Endodermal cell (in vitro differentiated cells): ENCODE measurements around the gene ZNF555. TPM values are rescaled to one million over a fixed set of nuclear protein-coding genes. Genes with fewer than 3 reads are reported as not detected.

Source experiments
- DNase-seq: peaks from one replicate; pipeline ENCODE4 v3.0.0-alpha.2; 2017
- H3K27ac ChIP-seq: 2 replicates; pipeline ENCODE4 v1.5.1; 2013; ENCODE audit warnings: mild to moderate bottlenecking, low read depth, low read length, moderate library complexity
- H3K27me3 ChIP-seq: 2 replicates; pipeline ENCODE4 v1.6.1; 2013; ENCODE audit warnings: mild to moderate bottlenecking, low read length, moderate library complexity; ENCODE audit not compliant: insufficient read depth, control insufficient read depth, poor library complexity, severe bottlenecking
- H3K36me3 ChIP-seq: 2 replicates; pipeline ENCODE4 v1.7.0; 2013; ENCODE audit warnings: mild to moderate bottlenecking, low read length, moderate library complexity; ENCODE audit not compliant: control insufficient read depth, insufficient read depth
- H3K4me1 ChIP-seq: one replicate; pipeline ENCODE4 v1.7.0; 2013; ENCODE audit warnings: low read length; ENCODE audit not compliant: control insufficient read depth, insufficient read depth
- H3K4me3 ChIP-seq: 2 replicates; pipeline ENCODE4 v1.5.1; 2013; ENCODE audit warnings: mild to moderate bottlenecking, low read length, moderate library complexity
- H3K9ac ChIP-seq: 2 replicates; pipeline ENCODE4 v1.6.1; 2013; ENCODE audit warnings: mild to moderate bottlenecking, low read length, moderate library complexity; ENCODE audit not compliant: poor library complexity, severe bottlenecking; ENCODE audit errors: extremely low read depth
- H3K9me3 ChIP-seq: 2 replicates; pipeline ENCODE4 v1.6.1; 2013; ENCODE audit warnings: mild to moderate bottlenecking, low read length, moderate library complexity; ENCODE audit not compliant: control insufficient read depth
- H3K27ac Mint-ChIP-seq: 2 replicates; pipeline ENCODE4 v1.8.0; 2020; ENCODE audit warnings: mixed read lengths
- H3K27me3 Mint-ChIP-seq: 2 replicates; pipeline ENCODE4 v1.8.0; 2021; ENCODE audit warnings: mild to moderate bottlenecking, mixed read lengths; ENCODE audit not compliant: insufficient read depth
- H3K36me3 Mint-ChIP-seq: 2 replicates; pipeline ENCODE4 v1.8.0; 2020; ENCODE audit warnings: low read depth, mixed read lengths
- H3K4me1 Mint-ChIP-seq: 2 replicates; pipeline ENCODE4 v1.8.0; 2020; ENCODE audit warnings: mixed read lengths
- H3K4me3 Mint-ChIP-seq: 2 replicates; pipeline ENCODE4 v1.8.0; 2020; ENCODE audit warnings: mild to moderate bottlenecking, moderate library complexity, mixed read lengths
- H3K9me3 Mint-ChIP-seq: 2 replicates; pipeline ENCODE4 v1.8.0; 2020; ENCODE audit warnings: mild to moderate bottlenecking, mixed read lengths
- CTCF ChIP-seq: fragments of 200-600 bp; sonication (generic); conservative IDR thresholded peaks from 2 replicates; pipeline ENCODE4 v1.5.0; 2021; ENCODE audit warnings: antibody characterized with exemption, mild to moderate bottlenecking
- WGBS, 2 experiments: methylation state at CpG; one replicate each; pipeline versions ENCODE4 v1.1.5 to v1.1.7; 2013; ENCODE audit warnings: missing lambda C conversion rate in 2 of 2, mixed read lengths in 1 of 2; ENCODE audit not compliant: insufficient coverage in 1 of 2, insufficient read length in 1 of 2; 5-methylcytosine and 5-hydroxymethylcytosine counted together
- total RNA-seq, 2 donors: library from RNA; stranded (reverse); fragmentation: NEBNext Ultra II Directional in 1 of 2; extraction: Animal tissue kit (Norgen Biotek cat#: 25700) in 1 of 2; gene quantifications; 2 replicates in 1 of 2; 3 replicates in 1 of 2; pipeline ENCODE4 v1.2.1, GENCODE V29; 2021

Gene ZNF555
- total RNA-seq, 2 donors from 2014 or later, result 9.6 to 10.5 TPM

GRCh38 chr19:2853015-2853606, 11.8 kb downstream of the ZNF555 start:
- Mint-ChIP-seq H3K4me1 (no peaks in the 10 kb centered on the region), H3K27me3 (no peaks in the 10 kb centered on the region), H3K36me3 (peaks cover 78% of the 10 kb centered on the region), H3K9me3 (peaks cover 98% of the 10 kb centered on the region), H3K4me3 (no peak overlapping the region), H3K27ac (no peak overlapping the region)
- DNase-seq, result no peak
- TF ChIP-seq CTCF, result no peak
- H3K36me3 ChIP-seq, result peaks cover 63% of the 10 kb centered on the region
- H3K27ac ChIP-seq, result no peak overlapping the region
- H3K4me1 ChIP-seq, result no peaks in the 10 kb centered on the region
- peak overlapping the region; percentile 78 for H3K4me3 ChIP-seq
- no peaks in the 10 kb centered on the region for H3K27me3 ChIP-seq
- H3K9ac ChIP-seq, result no peak overlapping the region
- peaks cover 96% of the 10 kb centered on the region for H3K9me3 ChIP-seq
- WGBS, 2 experiments, result 96 to 98% methylated on average over 11 of the region's 11 CpGs

GRCh38 chr19:2854849-2855248, 13.6 kb downstream of the ZNF555 start:
- H3K4me3 ChIP-seq, result peak overlapping the region; percentile 78
- DNase-seq, result no peak
- Mint-ChIP-seq H3K36me3 (peaks cover 71% of the 10 kb centered on the region), H3K4me3 (no peak overlapping the region), H3K4me1 (no peaks in the 10 kb centered on the region), H3K9me3 (peaks cover 100% of the 10 kb centered on the region), H3K27ac (no peak overlapping the region), H3K27me3 (peaks cover 3% of the 10 kb centered on the region)
- H3K9me3 ChIP-seq, result peaks cover 94% of the 10 kb centered on the region
- H3K27me3 ChIP-seq, result no peaks in the 10 kb centered on the region
- no peak for TF ChIP-seq CTCF
- no peak overlapping the region for H3K9ac ChIP-seq
- WGBS, 2 experiments, result 79 to 100% methylated on average over 1 to 3 of the region's 3 CpGs
- H3K4me1 ChIP-seq, result no peaks in the 10 kb centered on the region
- no peak overlapping the region for H3K27ac ChIP-seq
- H3K36me3 ChIP-seq, result peaks cover 59% of the 10 kb centered on the region

- H3K4me3 ChIP-seq, result no peak overlapping the region
- no peaks in the 10 kb centered on the region for H3K4me1 Mint-ChIP-seq
- peaks cover 93% of the 10 kb centered on the region for H3K9me3 Mint-ChIP-seq
- no peaks in the 10 kb centered on the region for H3K27me3 ChIP-seq
- WGBS, 2 experiments, result 93 to 94% methylated on average over 3 to 5 of the region's 5 CpGs
- H3K36me3 ChIP-seq, result peaks cover 43% of the 10 kb centered on the region
- H3K4me1 ChIP-seq, result no peaks in the 10 kb centered on the region
- no peak for DNase-seq
- H3K27ac Mint-ChIP-seq, result no peak overlapping the region
- peaks cover 54% of the 10 kb centered on the region for H3K36me3 Mint-ChIP-seq
- peaks cover 5% of the 10 kb centered on the region for H3K27me3 Mint-ChIP-seq
- H3K9ac ChIP-seq, result no peak overlapping the region
- H3K27ac ChIP-seq, result no peak overlapping the region
- TF ChIP-seq CTCF, result no peak
- no peak overlapping the region for H3K4me3 Mint-ChIP-seq
- H3K9me3 ChIP-seq, result peaks cover 77% of the 10 kb centered on the region
Measured at GRCh38 chr19:2856457-2857050, 15.3 kb downstream of the ZNF555 start.
